GM18873 (cell line): ENCODE data around the gene CDCA4.
"Not testable (repeated sequence)": the region's sequence is repeated elsewhere in the genome, so short reads cannot be mapped to it uniquely, and the experiment has no call there.

ENCODE experiments used
- ATAC-seq: cut with Tn5 transposase; IDR thresholded peaks from one replicate; pipeline ENCODE4 v1.9.1; 2021; ENCODE audit warnings: mild to moderate bottlenecking, moderate library complexity, moderate number of reproducible peaks; ENCODE audit not compliant: unreplicated experiment, low FRiP score

CDCA4 gene

GRCh38 chr14:105039458-105040205 is 18.7 kb upstream of the CDCA4 start:
- ATAC-seq: no peak

DNA sequence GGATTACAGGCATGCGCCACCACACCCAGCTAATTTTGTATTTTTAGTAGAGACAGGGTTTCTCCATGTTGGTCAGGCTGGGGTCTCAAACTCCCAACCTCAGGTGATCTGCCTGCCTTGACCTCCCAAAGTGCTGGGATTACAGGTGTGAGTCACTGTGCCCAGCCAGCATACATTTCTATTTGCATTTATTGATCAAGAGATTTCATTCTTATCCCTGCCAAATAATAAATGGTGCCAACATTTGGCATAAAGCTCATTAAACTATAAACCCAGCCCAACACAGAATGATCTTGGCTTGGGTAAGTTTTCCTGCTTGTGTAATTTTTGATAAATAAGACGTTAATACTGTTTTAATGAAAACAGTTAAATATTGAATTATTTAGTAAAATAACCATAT is 14.7 kb upstream of the CDCA4 start:
- not testable (repeated sequence) for ATAC-seq

- ATAC-seq: no peak
These were observed 13.6 kb upstream of the CDCA4 start for GRCh38 chr14:105034315-105035039.

GRCh38 chr14:105033412-105033900 is 12.6 kb upstream of the CDCA4 start:
- not testable (repeated sequence) for ATAC-seq

DNA sequence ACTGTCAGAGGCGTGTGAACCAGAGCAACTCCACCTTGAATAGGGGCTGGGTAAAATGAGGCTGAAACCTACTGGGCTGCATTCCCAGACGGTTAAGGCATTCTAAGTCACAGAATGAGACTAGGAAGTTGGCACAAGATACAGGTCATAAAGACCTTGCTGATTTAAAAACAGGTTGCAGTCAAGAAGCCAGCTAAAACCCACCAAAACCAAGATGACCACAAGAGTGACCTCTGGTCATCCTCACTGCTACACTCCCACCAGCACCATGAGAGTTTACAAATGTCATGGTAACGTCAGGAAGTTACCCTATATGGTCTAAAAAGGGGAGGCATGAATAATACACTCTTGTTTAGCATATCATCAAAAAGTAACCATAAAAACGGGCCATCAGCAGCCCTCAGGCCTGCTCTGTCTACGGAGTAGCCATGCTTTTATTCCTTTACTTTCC is 11.6 kb upstream of the CDCA4 start:
- not testable (repeated sequence) for ATAC-seq

DNA sequence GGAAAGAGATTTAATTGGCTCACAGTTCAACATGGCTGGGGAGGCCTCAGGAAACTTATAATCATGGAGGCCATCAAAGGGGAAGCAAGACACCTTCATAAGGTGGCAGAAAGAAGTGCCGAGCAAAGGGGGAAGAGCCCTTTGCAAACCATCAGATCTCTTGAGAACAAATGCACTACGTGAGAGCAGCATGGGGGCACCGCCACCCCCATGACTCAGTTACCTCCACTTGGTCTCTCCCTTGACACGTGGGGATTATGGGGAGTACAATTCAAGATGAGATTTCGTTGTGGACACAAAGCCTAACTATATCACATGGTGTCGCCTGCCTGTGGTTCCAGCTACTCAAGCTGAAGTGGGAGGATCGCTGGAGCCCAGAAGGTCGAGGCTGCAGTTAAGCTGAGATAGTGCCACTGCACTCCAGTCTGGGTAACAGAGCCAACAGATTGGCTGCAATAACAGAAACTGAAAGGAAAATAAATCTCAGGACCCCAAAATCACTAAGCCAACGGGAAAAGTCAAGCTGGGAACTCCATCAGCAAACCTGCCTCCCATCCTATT is 10.0 kb upstream of the CDCA4 start:
- ATAC-seq: no peak

- no peak for ATAC-seq
These were observed 9.3 kb upstream of the CDCA4 start for GRCh38 chr14:105030194-105030593.

GRCh38 chr14:105029402-105029801 is 8.5 kb upstream of the CDCA4 start:
- ATAC-seq: no peak

- no peak for ATAC-seq
These were observed 7.5 kb upstream of the CDCA4 start for GRCh38 chr14:105028251-105028927.

- ATAC-seq: not testable (repeated sequence)
These were observed 6.8 kb upstream of the CDCA4 start for GRCh38 chr14:105027718-105028117.

DNA sequence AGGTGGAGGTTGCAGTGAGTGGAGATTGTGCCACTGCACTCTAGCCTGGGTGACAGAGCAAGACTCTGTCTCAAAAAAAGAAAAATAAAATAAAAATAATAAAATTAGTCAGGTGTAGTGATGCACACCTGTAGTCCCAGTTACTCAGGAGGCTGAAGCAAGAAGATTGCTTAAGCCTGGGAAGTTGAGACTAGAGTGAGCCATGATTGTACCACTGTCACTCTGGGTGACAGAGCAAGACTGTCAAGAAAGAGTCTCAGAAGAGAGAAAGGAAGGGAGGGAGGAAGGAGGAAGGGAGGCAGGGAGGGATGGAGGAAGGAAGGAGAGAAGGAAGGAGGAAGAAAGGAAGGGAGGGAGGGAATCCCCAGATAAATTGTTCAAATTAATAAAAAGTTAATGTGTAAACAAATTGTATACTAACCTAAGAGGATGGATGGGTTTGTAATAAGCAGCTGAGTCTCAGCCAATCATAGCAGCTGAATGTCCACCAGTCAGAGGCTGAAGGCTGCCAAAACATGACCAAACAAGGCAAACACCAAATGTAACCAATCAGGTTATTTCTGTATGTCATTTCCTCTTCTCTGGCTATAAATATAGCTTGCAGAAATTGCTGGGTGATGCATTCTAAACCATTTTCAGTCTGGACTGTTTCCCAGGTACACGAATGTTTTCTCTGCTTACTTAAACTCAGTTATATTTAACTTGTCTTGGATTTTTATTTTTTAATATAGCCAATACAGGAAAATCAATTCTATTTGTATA is 6.1 kb upstream of the CDCA4 start:
- no peak for ATAC-seq

GRCh38 chr14:105026033-105026785 is 5.3 kb upstream of the CDCA4 start:
- no peak for ATAC-seq

DNA sequence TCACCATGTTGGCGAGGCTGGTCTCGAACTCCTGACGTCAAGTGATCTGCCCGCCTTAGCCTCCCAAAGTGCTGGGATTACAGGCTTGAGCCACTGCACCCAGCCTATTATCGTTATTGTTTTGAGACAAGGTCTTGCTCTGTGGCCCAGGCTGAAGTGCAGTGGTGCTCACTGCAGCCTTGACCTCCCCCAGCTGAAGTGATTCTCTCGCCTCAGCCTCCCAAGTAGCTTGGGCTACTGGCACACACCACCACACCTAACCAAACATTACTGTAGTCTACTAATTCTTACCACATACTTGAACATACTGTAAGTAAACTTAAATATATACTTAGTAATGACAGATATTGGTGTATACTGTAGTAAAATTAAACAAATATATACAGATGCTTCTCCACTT is 4.5 kb upstream of the CDCA4 start:
- no peak for ATAC-seq

- ATAC-seq: no peak
These were observed 3.1 kb upstream of the CDCA4 start for GRCh38 chr14:105023791-105024480.

DNA sequence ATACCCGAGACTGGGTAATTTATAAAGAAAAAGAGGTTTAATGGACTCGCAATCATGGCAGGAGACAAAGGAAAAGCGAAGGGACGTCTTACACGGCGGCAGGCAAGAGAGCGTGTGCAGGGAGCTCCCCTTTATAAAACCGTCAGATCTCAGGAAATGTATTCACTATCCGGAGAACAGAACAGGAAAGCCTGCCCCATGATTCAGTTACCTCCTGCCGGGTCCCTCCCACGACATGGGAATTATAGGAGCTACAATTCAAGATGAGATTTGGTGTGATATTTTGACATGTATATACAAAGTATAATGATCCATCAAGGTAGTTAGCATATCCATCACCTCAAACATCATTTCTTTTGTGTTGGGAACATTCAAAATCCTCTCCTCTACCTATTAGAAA is 2.3 kb upstream of the CDCA4 start:
- ATAC-seq: no peak

- no peak for ATAC-seq
These were observed 1.4 kb upstream of the CDCA4 start for GRCh38 chr14:105022276-105022670.

DNA sequence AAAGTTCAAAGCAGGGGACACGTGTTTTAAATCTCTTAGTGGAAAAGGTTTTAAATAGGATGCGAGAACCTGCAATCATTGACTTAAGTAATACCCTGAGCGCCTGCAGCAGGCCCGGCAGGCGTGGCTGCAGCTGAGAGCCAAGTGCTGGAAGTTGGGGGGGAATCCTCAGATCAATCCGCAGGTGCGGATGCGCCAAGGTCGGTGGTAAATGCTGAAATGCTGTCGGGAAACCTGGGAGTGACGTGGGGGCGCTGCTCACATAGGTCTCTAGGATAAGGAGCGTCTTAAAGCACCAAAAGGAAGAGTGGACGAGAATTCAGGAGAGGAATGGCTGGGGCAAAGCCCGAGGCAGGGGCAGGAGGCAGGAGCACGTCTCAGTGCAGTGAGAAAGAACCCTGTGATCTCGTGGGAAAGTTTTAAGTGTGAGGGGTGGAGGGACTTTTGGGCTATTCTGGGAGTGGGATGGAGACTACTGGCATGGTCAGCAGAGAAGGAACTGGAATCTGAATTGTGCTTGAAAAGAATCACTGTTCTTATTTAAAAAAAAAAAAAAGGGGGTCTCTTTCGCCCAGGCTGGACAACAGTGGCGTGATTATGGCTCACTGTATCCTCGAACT is 883 bp upstream of the CDCA4 start:
- ATAC-seq: no peak
